Calu3 (cell line): ENCODE data around the gene BHLHE40. TPM values are rescaled to one million over a fixed set of nuclear protein-coding genes. Genes with fewer than 3 reads are reported as not detected.

Experiments used
- BruUV-seq: library from RNA; stranded (reverse); fragments of 400-500 nt; replicated peaks from 2 replicates; lab custom pipeline; 2021; lab: Mats Ljungman, UMichigan
- CTCF ChIA-PET: fragments of 300-600 bp; sonication (Branson Sonifier 250); formaldehyde crosslinking; loops from one replicate; lab custom pipeline; 2022; ENCODE audit warnings: antibody characterized with exemption; lab: Charles Lee
- DNase-seq: peaks from one replicate; pipeline ENCODE4 v3.0.0; 2022
- H3K27ac Mint-ChIP-seq: one replicate; pipeline ENCODE4 v1.8.0; 2022; ENCODE audit warnings: mixed read lengths; ENCODE audit not compliant: unreplicated experiment
- H3K27me3 Mint-ChIP-seq: one replicate; pipeline ENCODE4 v1.8.0; 2022; ENCODE audit warnings: mixed read lengths; ENCODE audit not compliant: unreplicated experiment
- H3K36me3 Mint-ChIP-seq: one replicate; pipeline ENCODE4 v1.8.0; 2022; ENCODE audit warnings: mild to moderate bottlenecking, moderate library complexity, mixed read lengths; ENCODE audit not compliant: insufficient read depth, unreplicated experiment
- H3K4me1 Mint-ChIP-seq: one replicate; pipeline ENCODE4 v1.8.0; 2022; ENCODE audit warnings: mild to moderate bottlenecking, low read depth, mixed read lengths; ENCODE audit not compliant: unreplicated experiment
- H3K4me3 Mint-ChIP-seq: one replicate; pipeline ENCODE4 v1.8.0; 2022; ENCODE audit warnings: mild to moderate bottlenecking, low read depth, moderate library complexity, mixed read lengths; ENCODE audit not compliant: unreplicated experiment
- H3K9me3 Mint-ChIP-seq: one replicate; pipeline ENCODE4 v1.8.0; 2022; ENCODE audit warnings: low read depth, mixed read lengths; ENCODE audit not compliant: unreplicated experiment
- CTCF ChIP-seq: fragments of 200-600 bp; IDR thresholded peaks from one replicate; pipeline ENCODE4 v1.8.0; 2022; ENCODE audit warnings: antibody characterized with exemption; ENCODE audit not compliant: unreplicated experiment
- intact Hi-C: fragments of 100-400 bp; cut with micrococcal nuclease; formaldehyde crosslinking; loops from one replicate; pipeline ENCODE4 v1.10.0; 2022; ENCODE audit not compliant: unreplicated experiment
- total RNA-seq: library from RNA; stranded (reverse); gene quantifications from 2 replicates; pipeline ENCODE4 v1.2.3, GENCODE V29; 2022

BHLHE40 gene
- total RNA-seq, 1 experiment from 2014 or later: 71.9 TPM

- Mint-ChIP-seq H3K27me3 (no peaks in the 10 kb centered on the region), H3K9me3 (no peaks in the 10 kb centered on the region), H3K36me3 (no peaks in the 10 kb centered on the region), H3K27ac (no peak overlapping the region), H3K4me3 (no peak overlapping the region), H3K4me1 (peaks cover 8% of the 10 kb centered on the region)
- TF ChIP-seq CTCF: no peak
- BruUV-seq: no TSS peak
- intact Hi-C loops: no loop called here
- CTCF ChIA-PET: interaction anchor here (0.6 kb wide), 1 partner anchor 60 kb away, joined by 3 read pairs; no protein-coding TSS in a partner anchor
- no peak for DNase-seq
These were observed 42.1 kb upstream of the BHLHE40 start for GRCh38 chr3:4936982-4937614.

- Mint-ChIP-seq H3K9me3 (no peaks in the 10 kb centered on the region), H3K4me1 (peaks cover 8% of the 10 kb centered on the region), H3K27me3 (no peaks in the 10 kb centered on the region), H3K27ac (no peak overlapping the region), H3K36me3 (no peaks in the 10 kb centered on the region), H3K4me3 (no peak overlapping the region)
- CTCF ChIA-PET: no interaction called here
- BruUV-seq: no TSS peak
- no peak for TF ChIP-seq CTCF
- no peak for DNase-seq
- intact Hi-C loops: no loop called here
These were observed 40.8 kb upstream of the BHLHE40 start for GRCh38 chr3:4938281-4938982.

- Mint-ChIP-seq H3K4me1 (peaks cover 8% of the 10 kb centered on the region), H3K27me3 (no peaks in the 10 kb centered on the region), H3K36me3 (no peaks in the 10 kb centered on the region), H3K4me3 (no peak overlapping the region), H3K9me3 (peaks cover 3% of the 10 kb centered on the region), H3K27ac (no peak overlapping the region)
- CTCF ChIA-PET: no interaction called here
- TF ChIP-seq CTCF: no peak
- intact Hi-C loops: no loop called here
- no peak for DNase-seq
- BruUV-seq: no TSS peak
These were observed 40.0 kb upstream of the BHLHE40 start for GRCh38 chr3:4939276-4939675.

GRCh38 chr3:4940985-4941384, 38.3 kb upstream of the BHLHE40 start:
- Mint-ChIP-seq H3K27me3 (no peaks in the 10 kb centered on the region), H3K27ac (no peak overlapping the region), H3K4me1 (no peaks in the 10 kb centered on the region), H3K4me3 (no peak overlapping the region), H3K9me3 (peaks cover 3% of the 10 kb centered on the region), H3K36me3 (no peaks in the 10 kb centered on the region)
- intact Hi-C loops: no loop called here
- no peak for TF ChIP-seq CTCF
- no TSS peak for BruUV-seq
- CTCF ChIA-PET: no interaction called here
- DNase-seq: no peak
